Astrocyte (in vitro differentiated cells and primary cell): ENCODE results near the gene GFPT2. TPM values are rescaled to one million over a fixed set of nuclear protein-coding genes. Genes with fewer than 3 reads are reported as not detected.

Experiments used
- DNase-seq: peaks from one replicate; pipeline ENCODE4 v3.0.0-alpha.2; 2010; ENCODE audit warnings: low read depth
- FAIRE-seq: peaks from 2 replicates; lab custom pipeline; 2011; peaks lifted over from hg19 to GRCh38; lab: Jason Lieb, UNC
- H2AFZ ChIP-seq: 2 replicates; pipeline ENCODE4 v1.6.0; 2012; ENCODE audit warnings: low read depth, low read length, inconsistent platforms
- H3K27ac ChIP-seq: 2 replicates; pipeline ENCODE4 v1.5.1; 2011; ENCODE audit warnings: low read depth, low read length, inconsistent platforms
- H3K27me3 ChIP-seq: 2 replicates; pipeline ENCODE4 v1.6.0; 2011; ENCODE audit warnings: low read length, inconsistent platforms; ENCODE audit not compliant: insufficient read depth
- H3K36me3 ChIP-seq: 2 replicates; pipeline ENCODE4 v1.5.1; 2011; ENCODE audit warnings: low read length, inconsistent platforms; ENCODE audit not compliant: insufficient read depth
- H3K4me1 ChIP-seq: 2 replicates; pipeline ENCODE4 v1.5.1; 2011; ENCODE audit warnings: low read length, inconsistent platforms; ENCODE audit not compliant: insufficient read depth
- H3K4me2 ChIP-seq: 2 replicates; pipeline ENCODE4 v1.6.0; 2012; ENCODE audit warnings: low read length, inconsistent platforms
- H3K4me3 ChIP-seq: 2 replicates; pipeline ENCODE4 v1.5.1; 2011; ENCODE audit warnings: low read depth, mild to moderate bottlenecking, low read length, inconsistent platforms; ENCODE audit not compliant: insufficient read depth
- H3K79me2 ChIP-seq: 2 replicates; pipeline ENCODE4 v1.6.0; 2012; ENCODE audit warnings: mild to moderate bottlenecking, low read length, inconsistent platforms; ENCODE audit not compliant: insufficient read depth
- H3K9ac ChIP-seq: 2 replicates; pipeline ENCODE4 v1.6.0; 2012; ENCODE audit warnings: mild to moderate bottlenecking, low read length, inconsistent platforms
- H3K9me3 ChIP-seq: 2 replicates; pipeline ENCODE4 v1.5.1; 2012; ENCODE audit warnings: low read depth, mild to moderate bottlenecking, low read length, inconsistent platforms; ENCODE audit not compliant: insufficient read depth
- H4K20me1 ChIP-seq: 2 replicates; pipeline ENCODE4 v1.6.0; 2012; ENCODE audit warnings: low read length, inconsistent platforms; ENCODE audit not compliant: insufficient read depth
- H3K27ac Mint-ChIP-seq: one replicate; pipeline ENCODE4 v1.8.0; 2021; ENCODE audit warnings: mild to moderate bottlenecking, mixed read lengths; ENCODE audit not compliant: unreplicated experiment
- H3K27me3 Mint-ChIP-seq: one replicate; pipeline ENCODE4 v1.8.0; 2021; ENCODE audit warnings: low read depth, mixed read lengths; ENCODE audit not compliant: unreplicated experiment
- H3K36me3 Mint-ChIP-seq: one replicate; pipeline ENCODE4 v1.8.0; 2021; ENCODE audit warnings: low read depth, mixed read lengths; ENCODE audit not compliant: unreplicated experiment
- H3K4me1 Mint-ChIP-seq: one replicate; pipeline ENCODE4 v1.8.0; 2021; ENCODE audit warnings: low read depth, mixed read lengths; ENCODE audit not compliant: unreplicated experiment
- H3K4me3 Mint-ChIP-seq: one replicate; pipeline ENCODE4 v1.8.0; 2021; ENCODE audit warnings: mild to moderate bottlenecking, moderate library complexity, mixed read lengths; ENCODE audit not compliant: unreplicated experiment
- H3K9me3 Mint-ChIP-seq: one replicate; pipeline ENCODE4 v1.8.0; 2021; ENCODE audit warnings: mild to moderate bottlenecking, mixed read lengths; ENCODE audit not compliant: unreplicated experiment
- CTCF ChIP-seq: IDR thresholded peaks from 2 replicates; pipeline ENCODE4 v1.5.1; 2011; ENCODE audit warnings: low read depth, mild to moderate bottlenecking, inconsistent platforms, low read length, moderate library complexity; ENCODE audit not compliant: insufficient read depth
- EZH2 ChIP-seq: IDR thresholded peaks from 2 replicates; pipeline ENCODE4 v1.6.1; 2012; ENCODE audit warnings: mild to moderate bottlenecking, low read length, inconsistent platforms; ENCODE audit not compliant: insufficient read depth
- total RNA-seq: library from RNA; stranded (reverse); gene quantifications from 2 replicates; pipeline ENCODE4 v1.2.1, GENCODE V29; 2021

GFPT2 gene
- total RNA-seq, 1 donor from 2014 or later: 14.6 TPM

- Histone ChIP-seq H3K27ac (peak within 1 kb of the TSS; percentile 17), H3K79me2 (peaks cover 39% of the 10 kb centered on the region), H3K9ac (peak within 1 kb of the TSS; percentile 84), H3K4me3 (peak within 1 kb of the TSS; percentile 80), H3K36me3 (no peaks in the 10 kb centered on the region), H3K4me1 (peaks cover 7% of the 10 kb centered on the region), H2AFZ (peak within 1 kb of the TSS; percentile 84), H3K27me3 (no peaks in the 10 kb centered on the region), H3K4me2 (peak within 1 kb of the TSS; percentile 96), H3K9me3 (no peaks in the 10 kb centered on the region), H4K20me1 (peaks cover 37% of the 10 kb centered on the region)
- H3K27me3 Mint-ChIP-seq: no peaks in the 10 kb centered on the region
- peak within 1 kb of the TSS; percentile 66 for H3K27ac Mint-ChIP-seq
- DNase-seq (peak; percentile 34), FAIRE-seq (no peak)
- H3K4me3 Mint-ChIP-seq: peak within 1 kb of the TSS; percentile 95
- H3K9me3 Mint-ChIP-seq: no peaks in the 10 kb centered on the region
- H3K36me3 Mint-ChIP-seq: peaks cover 2% of the 10 kb centered on the region
- H3K4me1 Mint-ChIP-seq: peaks cover 8% of the 10 kb centered on the region
- TF ChIP-seq EZH2 (no peak), CTCF (no peak)
These were observed 60.9 kb downstream of the GFPT2 start, which contains the start of gene MAPK9 for GRCh38 chr5:180291943-180292831. MAPK9 (minus strand) TSS chr5:180292083; CDS start chr5:180280561, 11,522 bp downstream.

GRCh38 chr5:180291234-180291940 lies 61.7 kb downstream of the GFPT2 start:
- Histone ChIP-seq H3K9ac (peak overlapping the region; percentile 84), H3K4me2 (peak overlapping the region; percentile 96), H2AFZ (peak overlapping the region; percentile 74), H3K4me3 (peak overlapping the region; percentile 80), H3K27ac (no peak overlapping the region), H3K9me3 (no peaks in the 10 kb centered on the region), H3K27me3 (no peaks in the 10 kb centered on the region), H4K20me1 (peaks cover 37% of the 10 kb centered on the region), H3K79me2 (peaks cover 47% of the 10 kb centered on the region), H3K36me3 (no peaks in the 10 kb centered on the region), H3K4me1 (peaks cover 7% of the 10 kb centered on the region)
- no peaks in the 10 kb centered on the region for H3K9me3 Mint-ChIP-seq
- H3K4me1 Mint-ChIP-seq: peaks cover 8% of the 10 kb centered on the region
- H3K4me3 Mint-ChIP-seq: peak overlapping the region; percentile 88
- H3K27ac Mint-ChIP-seq: peak overlapping the region; percentile 47
- no peaks in the 10 kb centered on the region for H3K27me3 Mint-ChIP-seq
- DNase-seq: no peak
- TF ChIP-seq CTCF (no peak), EZH2 (no peak)
- no peak for FAIRE-seq
- peaks cover 5% of the 10 kb centered on the region for H3K36me3 Mint-ChIP-seq
